CD4-positive, alpha-beta T cell (primary cell): Measurements from ENCODE around the gene FAM8A1. TPM values are rescaled to one million over a fixed set of nuclear protein-coding genes. Genes with fewer than 3 reads are reported as not detected.

Source experiments
- ATAC-seq: fragments of 200-7000 bp; cut with Tn5 transposase; one replicate; pipeline ENCODE4 v1.10.0; 2022; ENCODE audit warnings: mild to moderate bottlenecking; ENCODE audit not compliant: poor library complexity
- CTCF ChIA-PET: fragments of 350-600 bp; sonication (Branson Sonifier 250); formaldehyde crosslinking; loops from one replicate; lab custom pipeline; 2021; ENCODE audit warnings: antibody characterized with exemption, inconsistent platforms; lab: Charles Lee
- POLR2A ChIA-PET: fragments of 350-600 bp; sonication (Branson Sonifier 250); formaldehyde crosslinking; loops from one replicate; lab custom pipeline; 2021; ENCODE audit warnings: antibody characterized with exemption, inconsistent platforms; lab: Charles Lee
- DNase-seq, 14 experiments: peaks; one replicate each; pipeline ENCODE4 v3.0.0-alpha.2; 2013 to 2020; ENCODE audit warnings: mixed read lengths in 2 of 14
- H3K27ac ChIP-seq, 2 donors: one replicate each; pipeline versions ENCODE4 v1.5.1 to v1.7.0; 2013; ENCODE audit warnings: low read length in 2 of 2, low read depth in 1 of 2, mild to moderate bottlenecking in 1 of 2
- H3K27me3 ChIP-seq, 2 experiments: 1 replicate in 1 of 2; 2 replicates in 1 of 2; pipeline versions ENCODE4 v1.6.1 to v1.7.0; 2013; ENCODE audit warnings: low read length in 2 of 2, control low read depth in 1 of 2, mild to moderate bottlenecking in 1 of 2, moderate library complexity in 1 of 2; ENCODE audit not compliant: insufficient read depth in 2 of 2, control insufficient read depth in 1 of 2
- H3K36me3 ChIP-seq: one replicate; pipeline ENCODE4 v1.6.1; 2013; ENCODE audit warnings: low read length, control low read depth; ENCODE audit not compliant: insufficient read depth
- H3K4me1 ChIP-seq: one replicate; pipeline ENCODE4 v1.6.1; 2013; ENCODE audit warnings: low read length, control low read depth; ENCODE audit not compliant: insufficient read depth
- H3K4me3 ChIP-seq: one replicate; pipeline ENCODE4 v1.5.1; 2013; ENCODE audit warnings: mild to moderate bottlenecking, low read length, moderate library complexity
- H3K9me3 ChIP-seq, 2 experiments: 1 replicate in 1 of 2; 2 replicates in 1 of 2; pipeline versions ENCODE4 v1.6.1 to v1.7.0; 2013; ENCODE audit warnings: low read length in 2 of 2, mild to moderate bottlenecking in 2 of 2, control low read depth in 1 of 2, moderate library complexity in 1 of 2; ENCODE audit not compliant: control insufficient read depth in 1 of 2, insufficient read depth in 1 of 2
- H3K27ac Mint-ChIP-seq: one replicate; pipeline ENCODE4 v1.8.0; 2020; ENCODE audit warnings: mixed read lengths
- H3K27me3 Mint-ChIP-seq: one replicate; pipeline ENCODE4 v1.8.0; 2021; ENCODE audit warnings: mixed read lengths
- H3K36me3 Mint-ChIP-seq: one replicate; pipeline ENCODE4 v1.8.0; 2021; ENCODE audit warnings: low read depth, mixed read lengths
- H3K4me1 Mint-ChIP-seq: one replicate; pipeline ENCODE4 v1.8.0; 2021; ENCODE audit warnings: low read depth, mixed read lengths
- H3K4me3 Mint-ChIP-seq: one replicate; pipeline ENCODE4 v1.8.0; 2020; ENCODE audit warnings: mild to moderate bottlenecking, mixed read lengths
- H3K9me3 Mint-ChIP-seq: one replicate; pipeline ENCODE4 v1.8.0; 2020; ENCODE audit warnings: mixed read lengths
- intact Hi-C, 2 experiments: fragments of 100-400 bp; cut with DNase I in 1 of 2; cut with micrococcal nuclease in 1 of 2; formaldehyde crosslinking; loops; one replicate each; pipeline versions ENCODE4 v1.15.1 to v1.9.0; 2023 to 2025; cut with DNase I, micrococcal nuclease
- total RNA-seq, 174 experiments: library from RNA in 2 of 174; stranded (reverse) in 2 of 174; gene quantifications; one replicate each; pipeline ENCODE4 v1.2.3 and lab custom pipeline; 2021 to 2026
- TF ChIP-seq, protein P1 (sequence below): fragments of 200-600 bp; IDR thresholded peaks from one replicate; pipeline ENCODE4 v1.8.0; 2022; ENCODE audit warnings: antibody characterized with exemption, mild to moderate bottlenecking

Gene FAM8A1
- total RNA-seq, 2 experiments from 2014 or later = 31.4 to 31.9 TPM

GRCh38 chr6:17628873-17629272, 28.8 kb downstream of the FAM8A1 start:
- intact Hi-C loops = no loop called here
- no peaks in the 10 kb centered on the region for H3K9me3 ChIP-seq
- CTCF ChIA-PET = interaction anchor here (1.0 to 1.2 kb wide), 2 partner anchors 12 to 73 kb away, joined by 3 read pairs; no protein-coding TSS in a partner anchor
- Mint-ChIP-seq H3K9me3 (no peaks in the 10 kb centered on the region), H3K36me3 (peaks cover 98% of the 10 kb centered on the region), H3K27me3 (no peaks in the 10 kb centered on the region), H3K4me1 (peaks cover 55% of the 10 kb centered on the region), H3K4me3 (no peak overlapping the region), H3K27ac (no peak overlapping the region)
- DNase-seq = no peak
- POLR2A ChIA-PET = interaction anchor here (4.5 kb wide), 1 partner anchor 28 kb away, joined by 20 read pairs; the partner anchor contains the start of gene FAM8A1
- H3K27me3 ChIP-seq = no peaks in the 10 kb centered on the region
- peaks cover 77% of the 10 kb centered on the region for H3K36me3 ChIP-seq
- TF ChIP-seq, protein P1, sequence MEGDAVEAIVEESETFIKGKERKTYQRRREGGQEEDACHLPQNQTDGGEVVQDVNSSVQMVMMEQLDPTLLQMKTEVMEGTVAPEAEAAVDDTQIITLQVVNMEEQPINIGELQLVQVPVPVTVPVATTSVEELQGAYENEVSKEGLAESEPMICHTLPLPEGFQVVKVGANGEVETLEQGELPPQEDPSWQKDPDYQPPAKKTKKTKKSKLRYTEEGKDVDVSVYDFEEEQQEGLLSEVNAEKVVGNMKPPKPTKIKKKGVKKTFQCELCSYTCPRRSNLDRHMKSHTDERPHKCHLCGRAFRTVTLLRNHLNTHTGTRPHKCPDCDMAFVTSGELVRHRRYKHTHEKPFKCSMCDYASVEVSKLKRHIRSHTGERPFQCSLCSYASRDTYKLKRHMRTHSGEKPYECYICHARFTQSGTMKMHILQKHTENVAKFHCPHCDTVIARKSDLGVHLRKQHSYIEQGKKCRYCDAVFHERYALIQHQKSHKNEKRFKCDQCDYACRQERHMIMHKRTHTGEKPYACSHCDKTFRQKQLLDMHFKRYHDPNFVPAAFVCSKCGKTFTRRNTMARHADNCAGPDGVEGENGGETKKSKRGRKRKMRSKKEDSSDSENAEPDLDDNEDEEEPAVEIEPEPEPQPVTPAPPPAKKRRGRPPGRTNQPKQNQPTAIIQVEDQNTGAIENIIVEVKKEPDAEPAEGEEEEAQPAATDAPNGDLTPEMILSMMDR = no peak
- H3K27ac ChIP-seq = no peak overlapping the region
- no peak for ATAC-seq
- H3K4me1 ChIP-seq = peaks cover 6% of the 10 kb centered on the region
- H3K4me3 ChIP-seq = no peak overlapping the region

DNA sequence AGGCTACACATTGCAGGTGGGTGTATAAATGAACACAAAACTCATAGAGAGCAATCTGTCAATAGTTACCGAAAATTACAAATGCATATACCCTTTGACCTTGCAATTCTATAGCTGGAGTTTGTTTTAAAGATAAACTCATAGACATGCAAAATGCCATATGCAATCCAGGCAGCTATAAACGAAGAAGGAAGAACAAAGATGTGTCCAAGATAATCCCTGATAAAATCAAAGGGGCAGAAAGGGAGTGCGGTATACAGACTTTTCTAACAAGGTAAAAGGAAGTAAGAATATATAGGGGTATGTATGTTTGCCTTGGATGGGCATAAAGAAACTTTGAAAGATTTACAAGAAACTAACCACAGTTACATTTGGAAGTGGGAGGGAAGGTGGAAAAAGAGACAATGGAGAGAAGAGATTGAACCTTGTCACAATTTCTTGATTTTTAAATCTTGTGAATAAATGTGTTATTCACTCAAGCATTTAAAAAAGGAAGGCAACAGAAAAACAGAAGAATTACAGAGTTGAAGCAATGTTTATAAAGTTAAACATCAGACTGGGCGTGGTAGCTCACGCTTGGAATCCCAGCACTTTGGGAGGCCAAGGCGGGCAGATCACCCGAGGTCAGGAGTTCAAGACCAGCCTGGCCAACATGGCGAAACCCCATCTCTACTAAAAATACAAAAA, 29.9 kb downstream of the FAM8A1 start:
- H3K9me3 ChIP-seq = no peaks in the 10 kb centered on the region
- no peak overlapping the region for H3K4me3 ChIP-seq
- H3K4me1 ChIP-seq = peaks cover 14% of the 10 kb centered on the region
- ChIA-PET CTCF (interaction anchor here (1.0 to 1.2 kb wide), 2 partner anchors 15 to 71 kb away, joined by 3 to 4 read pairs; no protein-coding TSS in a partner anchor), POLR2A (interaction anchor here (0.6 kb wide), 1 partner anchor 77 kb away, joined by 3 read pairs; the partner anchor contains the start of gene NUP153)
- Mint-ChIP-seq H3K9me3 (no peaks in the 10 kb centered on the region), H3K27me3 (no peaks in the 10 kb centered on the region), H3K4me3 (no peak overlapping the region), H3K27ac (peak overlapping the region; percentile 62), H3K36me3 (peaks cover 92% of the 10 kb centered on the region), H3K4me1 (peaks cover 64% of the 10 kb centered on the region)
- H3K27me3 ChIP-seq = no peaks in the 10 kb centered on the region
- peaks cover 66% of the 10 kb centered on the region for H3K36me3 ChIP-seq
- no peak for ATAC-seq
- no peak overlapping the region for H3K27ac ChIP-seq
- TF ChIP-seq, protein P1 = no peak
- intact Hi-C loops = no loop called here
- DNase-seq = no peak

DNA sequence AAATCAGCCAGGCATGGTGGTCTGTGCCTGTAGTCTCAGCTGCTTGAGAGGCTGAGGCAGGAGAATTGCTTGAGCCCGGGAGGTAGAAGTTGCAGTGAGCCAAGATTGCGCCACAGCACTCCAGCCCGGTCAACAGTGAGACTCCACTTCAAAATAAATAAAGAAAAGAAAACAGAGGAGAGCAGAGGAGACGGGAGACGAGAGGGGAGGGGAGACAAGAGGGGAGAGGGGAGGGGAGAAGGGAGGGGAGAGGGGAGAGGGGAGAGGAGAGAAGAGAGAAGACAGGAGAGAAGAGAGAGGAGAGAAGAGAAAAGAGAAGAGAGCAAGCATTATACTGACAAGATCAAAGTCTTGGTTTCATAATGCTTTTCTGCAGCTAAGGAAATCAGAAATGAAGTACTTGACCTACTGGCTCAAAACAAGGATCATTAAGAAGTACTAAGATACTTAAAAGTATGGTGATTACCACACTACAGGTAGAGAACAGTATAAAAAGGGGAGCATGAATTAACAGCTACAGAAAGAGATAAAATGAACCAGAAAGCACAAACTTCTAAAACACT, 30.5 kb downstream of the FAM8A1 start:
- TF ChIP-seq, protein P1 = no peak
- Mint-ChIP-seq H3K36me3 (peaks cover 89% of the 10 kb centered on the region), H3K27me3 (no peaks in the 10 kb centered on the region), H3K4me3 (no peak overlapping the region), H3K27ac (peak overlapping the region; percentile 62), H3K9me3 (no peaks in the 10 kb centered on the region), H3K4me1 (peaks cover 65% of the 10 kb centered on the region)
- intact Hi-C loops = no loop called here
- ChIA-PET CTCF (interaction anchor here (1.2 kb wide), 1 partner anchor 71 kb away, joined by 3 read pairs; no protein-coding TSS in a partner anchor), POLR2A (interaction anchor here (0.9 kb wide), 1 partner anchor 31 kb away, joined by 3 read pairs; the partner anchor contains the start of gene FAM8A1)
- no peak overlapping the region for H3K4me3 ChIP-seq
- H3K27me3 ChIP-seq = no peaks in the 10 kb centered on the region
- ATAC-seq = no peak
- no peak overlapping the region for H3K27ac ChIP-seq
- peaks cover 66% of the 10 kb centered on the region for H3K36me3 ChIP-seq
- H3K4me1 ChIP-seq = peaks cover 18% of the 10 kb centered on the region
- no peak for DNase-seq
- no peaks in the 10 kb centered on the region for H3K9me3 ChIP-seq
